Measurements from ENCODE around the gene MYH14. TPM values are rescaled to one million over a fixed set of nuclear protein-coding genes. Genes with fewer than 3 reads are reported as not detected.
A peak's percentile ranks its signal among the peaks of the same experiment; 100 is the strongest.
"Not testable (repeated sequence)": the region's sequence is repeated elsewhere in the genome, so short reads cannot be mapped to it uniquely, and the experiment has no call there.

The MYH14 gene
- total RNA-seq, 1 experiment from 2014 or later = 3.2 TPM

- no peak for DNase-seq (ENCODE audit: low spot score)
Measured at GRCh38 chr19:50332244-50333038, 129.0 kb downstream of the MYH14 start.

DNA sequence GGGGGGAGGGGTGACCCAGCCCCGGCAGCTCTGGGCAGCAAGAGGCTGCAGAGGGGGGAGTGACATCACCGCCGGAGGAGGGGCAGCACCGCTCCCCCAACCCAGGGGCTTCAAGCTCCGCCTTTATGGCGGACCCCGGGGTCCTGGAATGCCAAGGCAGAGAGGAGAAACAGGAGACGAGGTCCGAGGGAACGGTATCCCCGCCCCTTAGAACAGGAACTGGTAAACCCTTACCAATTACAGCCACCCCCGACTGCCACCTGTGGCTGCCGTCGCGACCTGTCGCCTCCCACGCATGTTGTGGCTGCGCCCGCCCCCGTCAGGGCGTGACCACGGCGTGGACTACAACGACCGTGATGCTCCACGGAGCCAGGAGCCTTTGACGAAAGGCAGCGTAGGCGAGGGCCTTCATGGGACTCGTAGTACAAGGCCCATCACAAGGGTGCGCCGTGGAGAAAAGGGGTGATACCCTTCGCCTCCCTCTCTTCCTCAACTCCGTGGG, 129.9 kb downstream of the MYH14 start:
- DNase-seq (ENCODE audit: low spot score) = peak; percentile 89

GRCh38 chr19:50333737-50334617, 130.6 kb downstream of the MYH14 start:
- DNase-seq (ENCODE audit: low spot score) = no peak

DNA sequence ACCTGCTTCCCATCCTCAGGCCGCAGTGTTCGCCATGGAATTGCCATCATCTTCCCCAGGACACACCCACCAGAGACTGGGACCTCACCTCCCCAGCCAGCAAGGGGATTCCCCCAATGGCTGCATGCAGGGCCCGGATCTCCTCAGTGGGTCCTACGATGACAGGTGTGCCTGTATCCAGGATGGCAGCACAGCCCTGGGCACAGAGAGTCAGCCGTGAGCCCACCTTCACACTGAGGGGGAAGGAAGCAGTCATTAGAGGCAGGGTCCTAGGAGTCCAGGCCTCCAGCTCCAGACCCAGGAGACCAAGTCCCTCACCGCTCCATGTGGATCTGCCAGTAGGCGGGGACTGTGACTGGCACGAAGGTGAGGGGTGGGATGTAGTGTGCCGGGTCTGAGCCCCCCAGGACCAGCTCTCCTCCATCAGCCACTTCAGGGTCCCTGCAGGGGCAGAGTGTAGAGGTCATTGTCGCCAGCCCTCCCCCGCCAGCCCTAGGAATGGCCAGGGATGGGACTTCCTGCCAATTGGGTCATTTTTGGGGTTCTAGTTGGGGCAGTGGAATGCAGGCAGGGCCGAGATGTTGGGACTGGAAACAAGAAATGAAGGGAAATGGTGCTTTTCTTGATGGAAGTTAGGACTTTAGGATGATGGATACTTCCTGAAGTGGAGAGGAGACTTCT, 131.5 kb downstream of the MYH14 start:
- no peak for DNase-seq (ENCODE audit: low spot score)

DNA sequence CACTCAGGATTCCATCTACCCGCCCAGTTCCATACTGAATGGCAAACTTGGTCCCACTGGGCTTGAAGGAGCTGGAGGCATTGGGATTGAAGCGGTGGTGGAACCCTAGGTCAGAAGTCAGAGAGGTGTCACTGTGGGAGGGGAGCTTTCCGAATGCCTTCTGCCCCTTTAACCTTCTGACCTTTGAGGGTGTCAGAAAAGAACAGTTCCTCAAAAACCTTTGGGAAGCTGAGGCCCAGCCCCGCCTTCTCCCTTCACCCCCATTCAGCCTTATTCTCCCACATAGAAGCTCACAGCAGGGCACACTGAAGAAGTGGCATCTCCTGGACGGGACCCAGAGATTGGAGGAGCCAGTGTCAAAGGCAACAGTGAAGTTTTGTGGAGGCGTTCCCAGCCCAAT, 133.6 kb downstream of the MYH14 start:
- not testable (repeated sequence) for DNase-seq (ENCODE audit: low spot score)

DNA sequence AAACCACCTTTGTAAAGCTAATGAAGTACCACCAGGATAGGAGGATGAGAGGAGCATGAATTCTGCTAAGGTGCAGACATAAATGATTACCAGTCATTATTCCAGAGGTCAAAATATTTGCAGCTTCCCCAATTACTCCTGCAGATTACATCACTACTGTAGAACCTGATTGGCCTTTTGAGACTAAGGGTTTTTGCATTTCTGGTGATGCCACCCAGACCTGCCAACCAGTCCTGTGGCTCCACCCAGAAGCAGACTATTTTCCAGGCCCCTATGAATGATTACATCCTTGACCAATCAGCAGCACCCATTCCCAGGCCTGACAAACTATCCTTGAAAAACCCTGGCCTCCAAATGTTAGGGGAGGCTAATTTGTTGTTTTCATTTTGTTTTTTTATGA, 136.9 kb downstream of the MYH14 start:
- DNase-seq (ENCODE audit: low spot score) = no peak

GRCh38 chr19:50341091-50341564, 137.7 kb downstream of the MYH14 start:
- DNase-seq (ENCODE audit: low spot score) = no peak

GRCh38 chr19:50344661-50345318, 141.4 kb downstream of the MYH14 start:
- no peak for DNase-seq (ENCODE audit: low spot score)

- DNase-seq (ENCODE audit: low spot score) = not testable (repeated sequence)
Measured at GRCh38 chr19:50347089-50347581, 143.7 kb downstream of the MYH14 start.

GRCh38 chr19:50349277-50350057, 146.0 kb downstream of the MYH14 start:
- DNase-seq (ENCODE audit: low spot score) = no peak

- no peak for DNase-seq (ENCODE audit: low spot score)
Measured at GRCh38 chr19:50352242-50352641, 148.8 kb downstream of the MYH14 start.

GRCh38 chr19:50353487-50353880, 150.1 kb downstream of the MYH14 start:
- DNase-seq (ENCODE audit: low spot score) = not testable (repeated sequence)

GRCh38 chr19:50356691-50357177, 153.3 kb downstream of the MYH14 start:
- no peak for DNase-seq (ENCODE audit: low spot score)

DNA sequence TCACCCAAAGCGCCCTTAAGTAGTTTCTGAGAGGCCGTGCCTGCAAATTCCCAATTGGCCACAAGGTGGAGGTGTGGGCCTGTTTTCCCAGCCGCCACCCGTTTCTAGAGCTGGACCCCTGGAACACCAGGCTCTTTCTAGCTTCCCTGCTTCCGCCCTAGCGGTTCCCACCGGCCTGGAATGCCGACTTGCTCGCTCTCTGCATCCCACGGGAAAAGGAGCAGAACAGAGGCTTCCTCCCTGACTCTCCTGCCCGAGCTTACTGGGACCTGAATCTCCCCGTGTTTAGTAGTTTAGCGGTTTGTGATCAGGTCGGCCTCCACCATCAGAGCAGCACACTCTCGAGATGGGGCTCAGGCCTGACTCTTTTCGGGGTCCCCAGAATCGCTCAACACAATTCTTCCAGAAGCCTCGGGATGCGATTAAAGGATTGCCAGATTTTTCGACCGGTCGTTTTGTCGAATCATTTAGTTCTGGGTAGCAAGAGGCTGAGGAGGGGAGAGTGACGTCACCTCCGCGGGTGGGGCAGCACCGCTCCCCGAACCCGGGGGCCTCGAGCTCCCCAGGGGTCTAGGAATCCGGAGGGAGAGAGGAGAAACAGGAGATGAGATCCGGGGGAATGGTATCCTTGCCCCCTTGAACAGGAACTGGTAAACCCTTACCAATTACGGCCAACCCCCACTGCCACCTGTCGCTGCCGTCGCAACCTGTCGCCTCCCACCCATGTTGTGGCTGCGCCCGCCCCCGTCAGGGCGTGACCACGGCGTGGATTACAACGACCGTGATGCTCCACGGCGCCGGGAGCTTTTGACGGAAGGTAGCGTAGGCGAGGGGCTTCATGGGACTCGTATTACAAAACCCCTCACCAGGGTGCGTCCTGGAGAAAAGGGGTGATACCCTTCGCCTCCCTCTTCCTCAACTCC, 154.0 kb downstream of the MYH14 start:
- peak; percentile 67 for DNase-seq (ENCODE audit: low spot score)

- no peak for DNase-seq (ENCODE audit: low spot score)
Measured at GRCh38 chr19:50358483-50359327, 155.3 kb downstream of the MYH14 start.

- DNase-seq (ENCODE audit: low spot score) = no peak
Measured at GRCh38 chr19:50359328-50359818, 156.0 kb downstream of the MYH14 start.

Data from H4 (cell line).